SK-N-SH (cell line): ENCODE data around the gene ZNF784. TPM values are rescaled to one million over a fixed set of nuclear protein-coding genes. Genes with fewer than 3 reads are reported as not detected.

Experiments used
- CTCF ChIA-PET: fragments of 300-600, 350-600 bp; formaldehyde crosslinking; extraction: SDS; loops from one replicate; lab custom pipeline; 2021; lab: Yijun Ruan, JAX
- POLR2A ChIA-PET: fragments of 350-600 bp; sonication (Branson Sonifier 250); formaldehyde crosslinking; extraction: SDS; loops from one replicate; lab custom pipeline; 2020; ENCODE audit warnings: antibody characterized with exemption, inconsistent platforms; lab: Yijun Ruan, JAX
- DNase-seq: peaks from one replicate; pipeline ENCODE4 v3.0.0; 2012
- H2AFZ ChIP-seq: fragments of 200-600 bp; sonication (generic); 2 replicates; pipeline ENCODE4 v1.8.1; 2016; ENCODE audit warnings: antibody characterized with exemption, mild to moderate bottlenecking, low read depth
- H3F3A ChIP-seq: fragments of 200-600 bp; sonication (generic); replicated peaks from 2 replicates; pipeline ENCODE3; 2016; ENCODE audit warnings: antibody characterized with exemption, mild to moderate bottlenecking; ENCODE audit not compliant: insufficient read depth
- H3K27ac ChIP-seq, 2 experiments: fragments of 200-500 bp in 1 of 2; fragments of 200-600 bp in 1 of 2; sonication (Bioruptor generic) in 1 of 2; sonication (generic), shearing (Covaris generic) in 1 of 2; 2 replicates each; pipeline versions ENCODE4 v1.5.1 to v1.6.1; 2014 to 2016; ENCODE audit warnings: low read depth in 2 of 2, inconsistent platforms in 1 of 2, low read length in 1 of 2, mild to moderate bottlenecking in 1 of 2, mixed read lengths in 1 of 2
- H3K27me3 ChIP-seq: fragments of 200-600 bp; sonication (generic), shearing (Covaris generic); 2 replicates; pipeline ENCODE4 v1.6.1; 2016; ENCODE audit warnings: mixed run types; ENCODE audit not compliant: insufficient read depth
- H3K36me3 ChIP-seq, 2 experiments: fragments of 200-500 bp in 1 of 2; fragments of 200-600 bp in 1 of 2; sonication (Bioruptor generic) in 1 of 2; sonication (generic) in 1 of 2; replicated peaks in 1 of 2; 2 replicates each; pipeline versions ENCODE3 to v1.5.1; 2014 to 2016; ENCODE audit warnings: low read length in 1 of 2, mild to moderate bottlenecking in 1 of 2; ENCODE audit not compliant: insufficient read depth in 2 of 2, control insufficient read depth in 1 of 2
- H3K4me1 ChIP-seq, 2 experiments: fragments of 200-500 bp in 1 of 2; fragments of 200-600 bp in 1 of 2; sonication (Bioruptor generic) in 1 of 2; sonication (generic), shearing (Covaris generic) in 1 of 2; 2 replicates each; pipeline versions ENCODE4 v1.5.1 to v1.6.1; 2014 to 2016; ENCODE audit warnings: low read depth in 1 of 2, low read length in 1 of 2, mixed run types in 1 of 2; ENCODE audit not compliant: insufficient read depth in 2 of 2, control insufficient read depth in 1 of 2
- H3K4me2 ChIP-seq: fragments of 200-600 bp; sonication (generic), shearing (Covaris generic); 2 replicates; pipeline ENCODE4 v1.6.1; 2017; ENCODE audit warnings: mixed run types
- H3K4me3 ChIP-seq, 2 experiments: fragments of 200-500 bp in 1 of 2; fragments of 200-600 bp in 1 of 2; sonication (Bioruptor generic) in 1 of 2; sonication (generic), shearing (Covaris generic) in 1 of 2; 2 replicates each; pipeline versions ENCODE4 v1.5.1 to v1.8.1; 2014 to 2016; ENCODE audit warnings: low read depth in 2 of 2, inconsistent platforms in 1 of 2, low read length in 1 of 2, mild to moderate bottlenecking in 1 of 2, mixed read lengths in 1 of 2, moderate library complexity in 1 of 2
- H3K79me2 ChIP-seq: fragments of 200-600 bp; sonication (generic); 2 replicates; pipeline ENCODE4 v1.8.1; 2017; ENCODE audit warnings: mild to moderate bottlenecking; ENCODE audit not compliant: insufficient read depth
- H3K9ac ChIP-seq: fragments of 200-600 bp; sonication (generic); 2 replicates; pipeline ENCODE4 v1.6.1; 2017; ENCODE audit warnings: mixed run types
- H3K9me2 ChIP-seq: fragments of 200-600 bp; sonication (generic); 2 replicates; pipeline ENCODE4 v1.6.1; 2017; ENCODE audit warnings: mixed run types
- H3K9me3 ChIP-seq: fragments of 200-600 bp; sonication (generic); 2 replicates; pipeline ENCODE4 v1.6.1; 2017; ENCODE audit warnings: mixed run types, mild to moderate bottlenecking, moderate library complexity
- H4K20me1 ChIP-seq: fragments of 200-600 bp; sonication (generic); 2 replicates; pipeline ENCODE4 v1.6.1; 2017; ENCODE audit warnings: mild to moderate bottlenecking, mixed run types; ENCODE audit not compliant: insufficient read depth
- EZH2phosphoT487 ChIP-seq: fragments of 200-600 bp; sonication (generic); IDR thresholded peaks from 2 replicates; pipeline ENCODE4 v1.6.1; 2017; ENCODE audit warnings: low read depth, mixed run types, mild to moderate bottlenecking, antibody characterized with exemption, moderate library complexity, borderline replicate concordance
- FOSL2 ChIP-seq: IDR thresholded peaks from 2 replicates; pipeline ENCODE4 v1.4.0; 2012; ENCODE audit warnings: low read depth, mild to moderate bottlenecking, moderate library complexity, borderline replicate concordance
- GATA2 ChIP-seq: sonication (generic); formaldehyde crosslinking; IDR thresholded peaks from 2 replicates; pipeline ENCODE4 v1.5.0; 2020; ENCODE audit warnings: mild to moderate bottlenecking, missing genetic modification reagents
- JUND ChIP-seq: IDR thresholded peaks from 2 replicates; pipeline ENCODE4 v1.4.0; 2012
- MXI1 ChIP-seq: IDR thresholded peaks from 2 replicates; pipeline ENCODE4 v1.6.1; 2012; ENCODE audit warnings: mild to moderate bottlenecking, low read depth, low read length, improper control_type of control experiment
- RAD21 ChIP-seq: IDR thresholded peaks from 2 replicates; pipeline ENCODE4 v1.6.1; 2012; ENCODE audit warnings: mild to moderate bottlenecking, low read length
- RFX5 ChIP-seq: IDR thresholded peaks from 2 replicates; pipeline ENCODE4 v1.6.1; 2012; ENCODE audit warnings: mild to moderate bottlenecking, improper control_type of control experiment, low read length
- YY1 ChIP-seq: IDR thresholded peaks from 2 replicates; pipeline ENCODE4 v1.4.0; 2012; ENCODE audit warnings: low read depth, mild to moderate bottlenecking
- WGBS: methylation state at CpG from one replicate; pipeline ENCODE4 v1.1.6; 2017; ENCODE audit warnings: low lambda C conversion rate; 5-methylcytosine and 5-hydroxymethylcytosine counted together
- polyA plus RNA-seq, 3 experiments: library from polyadenylated mRNA; depleted of rRNA; stranded (reverse); fragments of >200 nt; gene quantifications; 2 replicates each; pipeline ENCODE4 v1.2.3, GENCODE V29; 2012

Gene ZNF784
- polyA plus RNA-seq, 1 of the 3 experiments (the other 2 are of a cell fraction): 5.5 TPM

DNA sequence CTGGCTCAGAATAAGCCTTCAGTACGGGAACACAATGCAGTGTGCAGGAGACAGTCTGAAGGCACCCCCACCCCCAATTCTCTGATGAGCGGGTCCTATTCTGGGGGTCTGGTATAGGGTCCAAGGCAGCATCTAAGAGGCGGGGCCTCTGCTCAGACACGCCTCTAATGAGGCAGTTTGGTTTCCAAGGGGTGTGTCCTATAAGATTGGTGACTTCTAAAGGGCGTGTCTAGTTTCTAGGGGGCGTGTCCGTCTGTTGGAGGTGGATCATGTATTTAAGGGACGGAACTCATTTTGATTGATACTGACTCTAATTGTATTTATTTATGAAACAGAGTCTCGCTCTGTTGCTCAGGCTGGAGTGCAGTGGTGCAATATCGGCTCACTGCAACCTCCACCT, 33.7 kb downstream of the ZNF784 start:
- H3K9me2 ChIP-seq: no peaks in the 10 kb centered on the region
- no peak overlapping the region for H3K4me3 ChIP-seq
- no peak for TF ChIP-seq YY1
- no peaks in the 10 kb centered on the region for H4K20me1 ChIP-seq
- no peak overlapping the region for H3K27ac ChIP-seq
- H3F3A ChIP-seq: peaks cover 8% of the 10 kb centered on the region
- no peak overlapping the region for H3K4me2 ChIP-seq
- ChIA-PET POLR2A (no interaction called here), CTCF (interaction anchor here (1.1 kb wide), 1 partner anchor 41 kb away, joined by 3 read pairs; no protein-coding TSS in a partner anchor)
- H3K9me3 ChIP-seq: no peaks in the 10 kb centered on the region
- WGBS: 82% methylated on average over 10 of the region's 10 CpGs
- no peak for DNase-seq
- H3K4me1 ChIP-seq: peaks cover 11% of the 10 kb centered on the region in 2 experiments; a peak in 2 of 4 replicates
- no peak overlapping the region for H2AFZ ChIP-seq
- H3K79me2 ChIP-seq: no peaks in the 10 kb centered on the region
- no peak overlapping the region for H3K9ac ChIP-seq
- peaks cover 7 to 20% of the 10 kb centered on the region in 2 experiments for H3K36me3 ChIP-seq
- H3K27me3 ChIP-seq: no peaks in the 10 kb centered on the region

- H3K27me3 ChIP-seq: no peaks in the 10 kb centered on the region
- no peak overlapping the region for H3K4me2 ChIP-seq
- H3F3A ChIP-seq: peaks cover 12% of the 10 kb centered on the region
- H3K9me2 ChIP-seq: no peaks in the 10 kb centered on the region
- H3K27ac ChIP-seq: no peak overlapping the region
- no peaks in the 10 kb centered on the region for H3K79me2 ChIP-seq
- H3K9ac ChIP-seq: no peak overlapping the region
- no peak for DNase-seq
- WGBS: 70% methylated on average over 7 of the region's 7 CpGs
- H3K9me3 ChIP-seq: no peaks in the 10 kb centered on the region
- TF ChIP-seq FOSL2: no peak
- no peak for TF ChIP-seq RFX5
- no peak for TF ChIP-seq GATA2
- TF ChIP-seq EZH2phosphoT487: no peak
- TF ChIP-seq JUND: no peak
- TF ChIP-seq MXI1: no peak
- ChIA-PET POLR2A (no interaction called here), CTCF (interaction anchor here (1.1 kb wide), 1 partner anchor 41 kb away, joined by 3 read pairs; no protein-coding TSS in a partner anchor)
- no peak overlapping the region for H2AFZ ChIP-seq
- no peaks in the 10 kb centered on the region for H4K20me1 ChIP-seq
- no peak overlapping the region for H3K4me3 ChIP-seq
- H3K36me3 ChIP-seq: peaks cover 7 to 15% of the 10 kb centered on the region in 2 experiments
- H3K4me1 ChIP-seq: peaks cover 13 to 15% of the 10 kb centered on the region in 2 experiments; a peak in 2 of 4 replicates
These were observed 34.3 kb downstream of the ZNF784 start for GRCh38 chr19:55590109-55590508.

GRCh38 chr19:55588738-55589137, 35.6 kb downstream of the ZNF784 start:
- Histone ChIP-seq H3K4me3 (no peak overlapping the region), H4K20me1 (no peaks in the 10 kb centered on the region), H3K36me3 (peaks cover under 1 to 10% of the 10 kb centered on the region in 2 experiments), H3F3A (peaks cover 18% of the 10 kb centered on the region), H3K27me3 (no peaks in the 10 kb centered on the region), H3K9me2 (no peaks in the 10 kb centered on the region), H2AFZ (no peak overlapping the region), H3K9ac (no peak overlapping the region), H3K79me2 (no peaks in the 10 kb centered on the region), H3K4me2 (no peak overlapping the region), H3K27ac (no peak overlapping the region), H3K4me1 (peaks cover 13 to 15% of the 10 kb centered on the region in 2 experiments; a peak in 2 of 4 replicates), H3K9me3 (no peaks in the 10 kb centered on the region)
- CTCF ChIA-PET: interaction anchor here (2.0 kb wide), 1 partner anchor 10 kb away, joined by 7 read pairs; the partner anchor contains the start of genes FIZ1 and ZNF524
- no peak for TF ChIP-seq RAD21
- no peak for TF ChIP-seq RFX5
- DNase-seq: no peak
- POLR2A ChIA-PET: interaction anchor here (4.1 kb wide), 1 partner anchor 10 kb away, joined by 32 read pairs; the partner anchor contains the start of gene FIZ1
- 91% methylated on average over 8 of the region's 8 CpGs for WGBS
